HepG2 (cell line): ENCODE results near the gene TRIM7. TPM values are rescaled to one million over a fixed set of nuclear protein-coding genes. Genes with fewer than 3 reads are reported as not detected.

Experiments
- ATAC-seq: fragments of 200-7000 bp; cut with Tn5 transposase; 3 replicates; pipeline ENCODE4 v1.9.1; 2020; ENCODE audit warnings: mild to moderate bottlenecking, moderate library complexity
- BruUV-seq: library from RNA; stranded (reverse); fragments of 400-500 nt; replicated peaks from 2 replicates; lab custom pipeline; 2021; lab: Mats Ljungman, UMichigan
- CTCF ChIA-PET: fragments of 300-600 bp; formaldehyde crosslinking; extraction: SDS; loops from one replicate; lab custom pipeline; 2021; ENCODE audit warnings: low total read pairs, inconsistent platforms, low intra/inter-chr PET ratio; lab: Yijun Ruan, JAX
- POLR2A ChIA-PET: fragments of 350-600 bp; sonication (Branson Sonifier 250); formaldehyde crosslinking; loops from one replicate; lab custom pipeline; 2020; ENCODE audit warnings: antibody characterized with exemption, inconsistent platforms; lab: Yijun Ruan, JAX
- DNase-seq: peaks from one replicate; pipeline ENCODE4 v3.0.0-alpha.2; 2015; ENCODE audit warnings: low spot score
- FAIRE-seq: peaks from 3 replicates; lab custom pipeline; 2011; peaks lifted over from hg19 to GRCh38; lab: Jason Lieb, UNC
- H2AFZ ChIP-seq: one replicate; pipeline ENCODE4 v1.6.1; 2011; ENCODE audit warnings: low read length, inconsistent platforms
- H3K27ac ChIP-seq: fragments of 300-600 bp; 3 replicates; pipeline ENCODE4 v1.8.0; 2011; ENCODE audit warnings: mixed run types, mild to moderate bottlenecking, mixed read lengths, low read length, inconsistent platforms; ENCODE audit not compliant: insufficient read depth; ENCODE audit errors: extremely low read length
- H3K27me3 ChIP-seq, 2 experiments: fragments of 200-600 bp in 1 of 2; 2 replicates in 1 of 2; 3 replicates in 1 of 2; pipeline versions ENCODE4 v1.6.0 to v1.8.0; 2011; ENCODE audit warnings: low read length in 2 of 2, mild to moderate bottlenecking in 2 of 2, moderate library complexity in 2 of 2, inconsistent platforms in 1 of 2; ENCODE audit not compliant: insufficient read depth in 2 of 2, control insufficient read depth in 1 of 2
- H3K36me3 ChIP-seq, 2 experiments: fragments of 200-600 bp in 1 of 2; replicated peaks in 1 of 2; 2 replicates in 1 of 2; 3 replicates in 1 of 2; pipeline versions ENCODE4 v1.5.1 to v1.8.0; 2011; ENCODE audit warnings: low read length in 2 of 2, inconsistent platforms in 1 of 2; ENCODE audit not compliant: insufficient read depth in 2 of 2, control insufficient read depth in 1 of 2
- H3K4me1 ChIP-seq: 2 replicates; pipeline ENCODE4 v1.5.1; 2012; ENCODE audit warnings: low read length, inconsistent platforms; ENCODE audit not compliant: insufficient read depth
- H3K4me2 ChIP-seq: 2 replicates; pipeline ENCODE4 v1.6.0; 2011; ENCODE audit warnings: low read depth, low read length, inconsistent platforms
- H3K4me3 ChIP-seq, 3 experiments: fragments of 200-600 bp in 1 of 3; sonication (generic), shearing (Covaris generic) in 1 of 3; replicated peaks in 1 of 3; 2 replicates each; pipeline ENCODE4 v1.5.1; 2011 to 2016; ENCODE audit warnings: low read length in 3 of 3, inconsistent platforms in 2 of 3, low read depth in 2 of 3, mild to moderate bottlenecking in 2 of 3, control low read depth in 1 of 3, mixed read lengths in 1 of 3; ENCODE audit not compliant: insufficient read depth in 1 of 3
- H3K79me2 ChIP-seq: one replicate; pipeline ENCODE4 v1.6.1; 2011; ENCODE audit warnings: low read length, inconsistent platforms; ENCODE audit not compliant: insufficient read depth
- H3K9ac ChIP-seq: 2 replicates; pipeline ENCODE4 v1.6.0; 2011; ENCODE audit warnings: mild to moderate bottlenecking, low read depth, low read length, inconsistent platforms; ENCODE audit not compliant: insufficient read depth
- H3K9me3 ChIP-seq: 2 replicates; pipeline ENCODE4 v1.5.1; 2012; ENCODE audit warnings: mild to moderate bottlenecking, low read length
- H4K20me1 ChIP-seq: 2 replicates; pipeline ENCODE4 v1.6.0; 2011; ENCODE audit warnings: inconsistent platforms, mild to moderate bottlenecking, low read length, moderate library complexity; ENCODE audit not compliant: insufficient read depth
- ATM ChIP-seq: fragments of 450-650 bp; IDR thresholded peaks from 2 replicates; pipeline ENCODE4 v1.7.1; 2017; ENCODE audit warnings: mild to moderate bottlenecking, borderline replicate concordance
- CAMTA2 ChIP-seq: sonication (generic); formaldehyde crosslinking; IDR thresholded peaks from 2 replicates; pipeline ENCODE4 v1.4.0; 2020; ENCODE audit warnings: mild to moderate bottlenecking, missing genetic modification reagents, borderline replicate concordance
- CCDC6 ChIP-seq: sonication (generic); formaldehyde crosslinking; IDR thresholded peaks from 2 replicates; pipeline ENCODE4 v1.8.1; 2022; ENCODE audit warnings: mild to moderate bottlenecking, missing genetic modification reagents, moderate library complexity
- ETV6 ChIP-seq: sonication (generic); formaldehyde crosslinking; conservative IDR thresholded peaks from 2 replicates; pipeline ENCODE4 v1.4.0; 2020; ENCODE audit warnings: missing genetic modification reagents
- FOXP4 ChIP-seq: sonication (generic); formaldehyde crosslinking; IDR thresholded peaks from 2 replicates; pipeline ENCODE4 v1.4.0; 2020; ENCODE audit warnings: missing genetic modification reagents
- KLF6 ChIP-seq: IDR thresholded peaks from 2 replicates; pipeline ENCODE4 v1.8.0; 2016; ENCODE audit warnings: missing biosample characterization, missing genetic modification reagents
- PAWR ChIP-seq: sonication (generic); formaldehyde crosslinking; IDR thresholded peaks from 2 replicates; pipeline ENCODE4 v1.4.0; 2020; ENCODE audit warnings: missing genetic modification reagents, mild to moderate bottlenecking, borderline replicate concordance
- SALL2 ChIP-seq: sonication (generic); formaldehyde crosslinking; IDR thresholded peaks from 2 replicates; pipeline ENCODE4 v1.8.1; 2023; ENCODE audit warnings: mild to moderate bottlenecking, missing genetic modification reagents, inconsistent platforms
- SATB2 ChIP-seq: sonication (generic); formaldehyde crosslinking; IDR thresholded peaks from 2 replicates; pipeline ENCODE4 v1.5.0; 2020; ENCODE audit warnings: missing genetic modification reagents
- ZNF646 ChIP-seq: sonication (generic); formaldehyde crosslinking; IDR thresholded peaks from 2 replicates; pipeline ENCODE4 v1.9.0; 2021; ENCODE audit warnings: mild to moderate bottlenecking, missing genetic modification reagents
- ZNF7 ChIP-seq: IDR thresholded peaks from 2 replicates; pipeline ENCODE4 v1.6.1; 2016; ENCODE audit warnings: missing biosample characterization, missing genetic modification reagents
- ZNF878 ChIP-seq: sonication (generic); formaldehyde crosslinking; IDR thresholded peaks from 2 replicates; pipeline ENCODE4 v1.8.1; 2023; ENCODE audit warnings: mild to moderate bottlenecking, missing genetic modification reagents, moderate library complexity
- WGBS: methylation state at CpG from one replicate; pipeline ENCODE4 v1.1.6; 2017; ENCODE audit warnings: low lambda C conversion rate; 5-methylcytosine and 5-hydroxymethylcytosine counted together
- in situ Hi-C: cut with HindIII; loops from 2 replicates; pipeline ENCODE4 v1.10.0; 2017; ENCODE audit warnings: low pct_unique_long_range_greater_than_20kb; ENCODE audit not compliant: extremely low pct_ligation_motif_present
- intact Hi-C: fragments of 100-400 bp; cut with micrococcal nuclease; formaldehyde crosslinking; loops from one replicate; pipeline ENCODE4 v1.10.0; 2022; ENCODE audit not compliant: unreplicated experiment
- polyA plus RNA-seq, 8 experiments: library from polyadenylated mRNA; depleted of rRNA in 3 of 8; stranded (reverse) in 7 of 8; unstranded in 1 of 8; fragments of >200 nt; fragmentation: Illumina TruSeq in 4 of 8; extraction: Trizol in 4 of 8; gene quantifications; 2 replicates each; pipeline versions ENCODE4 v1.2.1 to v1.2.3, GENCODE V29; 2011 to 2016; ENCODE audit warnings: low read depth in 4 of 8, missing spikeins in 1 of 8, mixed read lengths in 1 of 8; ENCODE audit not compliant: insufficient read depth in 1 of 8
- total RNA-seq, 5 experiments: library from RNA; depleted of rRNA; stranded (reverse); fragments of >200 nt; fragmentation: Illumina TruSeq; extraction: Trizol; gene quantifications; 2 replicates each; pipeline ENCODE4 v1.2.3, GENCODE V29; 2016; ENCODE audit warnings: low read depth in 1 of 5
- TF ChIP-seq, protein P1 (sequence below): sonication (generic); formaldehyde crosslinking; IDR thresholded peaks from 2 replicates; pipeline ENCODE4 v1.8.0; 2022; ENCODE audit warnings: mild to moderate bottlenecking, missing genetic modification reagents, borderline replicate concordance

TRIM7 gene
- total and polyA plus RNA-seq, 2 of the 13 experiments (the other 11 are each of a cell fraction or from before 2014, with no cell fraction given) = 0.13 TPM; not detected in 1

- TF ChIP-seq, protein P1, sequence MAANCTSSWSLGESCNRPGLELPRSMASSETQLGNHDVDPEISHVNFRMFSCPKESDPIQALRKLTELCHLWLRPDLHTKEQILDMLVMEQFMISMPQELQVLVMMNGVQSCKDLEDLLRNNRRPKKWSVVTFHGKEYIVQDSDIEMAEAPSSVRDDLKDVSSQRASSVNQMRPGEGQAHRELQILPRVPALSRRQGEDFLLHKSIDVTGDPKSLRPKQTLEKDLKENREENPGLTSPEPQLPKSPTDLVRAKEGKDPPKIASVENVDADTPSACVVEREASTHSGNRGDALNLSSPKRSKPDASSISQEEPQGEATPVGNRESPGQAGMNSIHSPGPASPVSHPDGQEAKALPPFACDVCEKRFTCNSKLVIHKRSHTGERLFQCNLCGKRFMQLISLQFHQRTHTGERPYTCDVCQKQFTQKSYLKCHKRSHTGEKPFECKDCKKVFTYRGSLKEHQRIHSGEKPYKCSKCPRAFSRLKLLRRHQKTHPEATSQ (CRISPR knock-in tag) = no peak
Measured at GRCh38 chr5:181156758-181157157, 48.2 kb downstream of the TRIM7 start (continued).

DNA sequence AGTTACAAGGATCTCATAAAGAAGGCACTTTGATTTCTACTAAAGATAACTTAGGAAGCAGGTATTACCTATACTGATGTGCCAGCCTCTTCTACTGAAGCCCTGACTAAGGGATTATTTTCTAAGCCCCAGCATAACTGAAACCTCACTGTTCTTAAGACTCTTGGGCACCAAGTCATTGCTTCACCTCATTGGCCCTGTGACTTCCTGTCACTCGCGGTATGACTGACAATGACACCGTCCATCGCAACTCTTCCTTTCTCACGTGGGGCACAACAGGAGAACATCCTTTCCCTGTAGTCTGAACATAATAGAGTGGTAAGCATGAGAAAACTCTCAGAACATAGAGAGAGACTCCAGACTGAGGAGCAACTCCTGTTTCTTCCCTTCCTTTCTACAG lies 51.2 kb downstream of the TRIM7 start:
- WGBS = 52% methylated on average over 5 of the region's 5 CpGs
- no peak for TF ChIP-seq ETV6 (CRISPR knock-in tag)
- no peak for TF ChIP-seq SATB2
- TF ChIP-seq ZNF878 = no peak
- no peak for TF ChIP-seq SALL2
- TF ChIP-seq CCDC6 = no peak
- no peak for TF ChIP-seq CAMTA2
- no peak for TF ChIP-seq ZNF7 (CRISPR knock-in tag)
- TF ChIP-seq ATM = no peak
- no peak for TF ChIP-seq FOXP4 (CRISPR knock-in tag)
- TF ChIP-seq PAWR = no peak
- no peak for TF ChIP-seq KLF6 (CRISPR knock-in tag)
- no peak for TF ChIP-seq ZNF646
- TF ChIP-seq, all 625 proteins: peak for 0
- ChIA-PET POLR2A (no interaction called here), CTCF (no interaction called here)
- Histone ChIP-seq H3K27me3 (peaks cover 12 to 63% of the 10 kb centered on the region in 2 experiments; a peak in 4 of 5 replicates), H3K4me1 (no peaks in the 10 kb centered on the region), H3K9me3 (no peaks in the 10 kb centered on the region), H3K36me3 (no peaks in the 10 kb centered on the region), H3K9ac (no peak overlapping the region), H3K27ac (no peak overlapping the region), H4K20me1 (no peaks in the 10 kb centered on the region), H3K79me2 (no peaks in the 10 kb centered on the region), H3K4me2 (no peak overlapping the region), H2AFZ (no peak overlapping the region), H3K4me3 (no peak overlapping the region)
- BruUV-seq = no TSS peak
- intact Hi-C loops = loop anchor here (10.0 kb wide), 1 partner anchor 289 kb away; the partner anchor contains the start of gene ZFP62
- no peak for FAIRE-seq
- ATAC-seq = no peak
- in situ Hi-C loops = loop anchor here (10.0 kb wide), 1 partner anchor 369 kb away; no protein-coding TSS in a partner anchor
- no peak for DNase-seq
